H1 (cell line): ENCODE measurements around the gene C19orf25. TPM values are rescaled to one million over a fixed set of nuclear protein-coding genes. Genes with fewer than 3 reads are reported as not detected.
A peak's percentile ranks its signal among the peaks of the same experiment; 100 is the strongest.

Experiments
- CTCF ChIA-PET: fragments of 300-600 bp; sonication (Branson Sonifier 250); formaldehyde crosslinking; loops from one replicate; lab custom pipeline; 2021; ENCODE audit not compliant: partially characterized antibody; lab: Charles Lee
- POLR2A ChIA-PET: fragments of 300-600 bp; sonication (Branson Sonifier 250); formaldehyde crosslinking; loops from one replicate; lab custom pipeline; 2021; ENCODE audit warnings: inconsistent platforms; ENCODE audit not compliant: partially characterized antibody; lab: Charles Lee
- DNase-seq, 2 experiments: peaks; one replicate each; pipeline versions ENCODE4 v3.0.0 to v3.0.0-alpha.2; 2010 to 2022; ENCODE audit warnings: low spot score in 2 of 2, low read depth in 1 of 2, mixed read lengths in 1 of 2
- FAIRE-seq: peaks from 2 replicates; lab custom pipeline; 2011; peaks lifted over from hg19 to GRCh38; lab: Jason Lieb, UNC
- H2AFZ ChIP-seq: 2 replicates; pipeline ENCODE4 v1.8.1; 2012; ENCODE audit warnings: low read length, inconsistent platforms
- H2AK5ac ChIP-seq: 2 replicates; pipeline ENCODE4 v1.6.1; 2013; ENCODE audit warnings: low read depth, low read length
- H2BK120ac ChIP-seq: replicated peaks from 2 replicates; pipeline ENCODE3; 2013; ENCODE audit warnings: low read depth, low read length, inconsistent platforms
- H2BK12ac ChIP-seq: 2 replicates; pipeline ENCODE4 v1.6.1; 2013; ENCODE audit warnings: low read depth, low read length
- H2BK15ac ChIP-seq: 2 replicates; pipeline ENCODE4 v1.6.1; 2013; ENCODE audit warnings: low read length
- H2BK20ac ChIP-seq: 2 replicates; pipeline ENCODE4 v1.6.1; 2013; ENCODE audit warnings: low read length
- H2BK5ac ChIP-seq: 2 replicates; pipeline ENCODE4 v1.6.1; 2013; ENCODE audit warnings: low read depth, low read length
- H3K14ac ChIP-seq: 2 replicates; pipeline ENCODE4 v1.6.1; 2013; ENCODE audit warnings: inconsistent platforms; ENCODE audit not compliant: insufficient read length
- H3K18ac ChIP-seq: 2 replicates; pipeline ENCODE4 v1.6.1; 2013; ENCODE audit warnings: low read length; ENCODE audit errors: extremely low read depth
- H3K23ac ChIP-seq: 2 replicates; pipeline ENCODE4 v1.6.1; 2013; ENCODE audit warnings: inconsistent platforms; ENCODE audit not compliant: insufficient read length
- H3K23me2 ChIP-seq: 2 replicates; pipeline ENCODE4 v1.6.1; 2013; ENCODE audit warnings: low read depth, low read length
- H3K27ac ChIP-seq: 2 replicates; pipeline ENCODE4 v1.6.1; 2011; ENCODE audit warnings: low read depth, low read length, inconsistent platforms
- H3K27me3 ChIP-seq, 4 experiments: replicated peaks in 1 of 4; 1 replicate in 1 of 4; 2 replicates in 3 of 4; pipeline versions ENCODE4 v1.6.1 to v1.8.1; 2011 to 2013; ENCODE audit warnings: low read length in 3 of 4, mild to moderate bottlenecking in 3 of 4, inconsistent platforms in 2 of 4, mixed read lengths in 2 of 4, moderate library complexity in 1 of 4; ENCODE audit not compliant: control insufficient read depth in 3 of 4, insufficient read depth in 3 of 4; ENCODE audit errors: extremely low read depth in 1 of 4
- H3K36me3 ChIP-seq, 4 experiments: 2 replicates each; pipeline versions ENCODE4 v1.6.1 to v1.8.1; 2011 to 2013; ENCODE audit warnings: mild to moderate bottlenecking in 4 of 4, low read length in 3 of 4, moderate library complexity in 2 of 4, control low read depth in 1 of 4, inconsistent platforms in 1 of 4; ENCODE audit not compliant: insufficient read depth in 4 of 4, control insufficient read depth in 2 of 4
- H3K4ac ChIP-seq: replicated peaks from 2 replicates; pipeline ENCODE3; 2013; ENCODE audit warnings: low read length, low read depth, mixed read lengths, inconsistent platforms; ENCODE audit not compliant: insufficient read length
- H3K4me1 ChIP-seq, 4 experiments: replicated peaks in 1 of 4; 1 replicate in 1 of 4; 2 replicates in 3 of 4; pipeline versions ENCODE4 v1.6.1 to v1.8.1; 2011 to 2013; ENCODE audit warnings: low read length in 3 of 4, inconsistent platforms in 2 of 4, mixed read lengths in 1 of 4; ENCODE audit not compliant: insufficient read depth in 4 of 4, control insufficient read depth in 3 of 4
- H3K4me2 ChIP-seq, 2 experiments: 2 replicates each; pipeline versions ENCODE4 v1.6.1 to v1.8.1; 2011 to 2013; ENCODE audit warnings: low read depth in 2 of 2, low read length in 2 of 2, control low read depth in 1 of 2, inconsistent platforms in 1 of 2, mild to moderate bottlenecking in 1 of 2; ENCODE audit not compliant: insufficient read depth in 1 of 2
- H3K4me3 ChIP-seq, 4 experiments: fragments of 200-600, 300-600 bp in 1 of 4; sonication (generic), shearing (Covaris generic), sonication (Bioruptor Twin) in 1 of 4; 2 replicates each; pipeline versions ENCODE4 v1.5.1 to v1.8.1; 2011 to 2016; ENCODE audit warnings: low read length in 4 of 4, low read depth in 3 of 4, control low read depth in 2 of 4, inconsistent platforms in 2 of 4, mild to moderate bottlenecking in 2 of 4, mixed read lengths in 1 of 4, moderate library complexity in 1 of 4; ENCODE audit not compliant: insufficient read depth in 2 of 4; ENCODE audit errors: extremely low read depth in 1 of 4
- H3K56ac ChIP-seq: replicated peaks from 2 replicates; pipeline ENCODE3; 2013; ENCODE audit warnings: low read depth, mild to moderate bottlenecking, mixed read lengths, low read length, inconsistent platforms; ENCODE audit not compliant: insufficient read length
- H3K79me1 ChIP-seq: 2 replicates; pipeline ENCODE4 v1.6.1; 2013; ENCODE audit warnings: low read depth, low read length, control low read depth
- H3K79me2 ChIP-seq, 2 experiments: 2 replicates each; pipeline versions ENCODE4 v1.6.1 to v1.8.1; 2012 to 2013; ENCODE audit warnings: low read length in 2 of 2, mild to moderate bottlenecking in 2 of 2, inconsistent platforms in 1 of 2; ENCODE audit not compliant: insufficient read depth in 2 of 2, control insufficient read depth in 1 of 2
- H3K9ac ChIP-seq, 4 experiments: replicated peaks in 1 of 4; 1 replicate in 1 of 4; 2 replicates in 3 of 4; pipeline versions ENCODE4 v1.6.1 to v1.8.1; 2011 to 2013; ENCODE audit warnings: low read depth in 3 of 4, low read length in 3 of 4, control low read depth in 2 of 4, mild to moderate bottlenecking in 2 of 4, moderate library complexity in 2 of 4, inconsistent platforms in 1 of 4; ENCODE audit errors: extremely low read depth in 1 of 4
- H3K9me3 ChIP-seq, 2 experiments: 2 replicates each; pipeline versions ENCODE4 v1.6.1 to v1.8.1; 2012 to 2013; ENCODE audit warnings: mild to moderate bottlenecking in 2 of 2, moderate library complexity in 2 of 2, control low read depth in 1 of 2, inconsistent platforms in 1 of 2, low read depth in 1 of 2, low read length in 1 of 2, mixed read lengths in 1 of 2; ENCODE audit not compliant: insufficient read depth in 2 of 2
- H4K20me1 ChIP-seq, 2 experiments: replicated peaks in 1 of 2; 2 replicates each; pipeline versions ENCODE3 to v1.8.1; 2011 to 2013; ENCODE audit warnings: inconsistent platforms in 2 of 2, low read length in 2 of 2, mild to moderate bottlenecking in 1 of 2; ENCODE audit not compliant: insufficient read depth in 2 of 2, control insufficient read depth in 1 of 2
- H4K5ac ChIP-seq: 2 replicates; pipeline ENCODE4 v1.6.1; 2013; ENCODE audit warnings: low read length, low read depth, mixed read lengths, inconsistent platforms; ENCODE audit not compliant: insufficient read length
- H4K8ac ChIP-seq: 2 replicates; pipeline ENCODE4 v1.8.0; 2013; ENCODE audit warnings: mild to moderate bottlenecking, moderate library complexity, low read length, inconsistent platforms; ENCODE audit not compliant: insufficient read depth; ENCODE audit errors: extremely low read depth
- H4K91ac ChIP-seq: replicated peaks from 2 replicates; pipeline ENCODE3; 2013; ENCODE audit warnings: low read length, mixed read lengths, inconsistent platforms; ENCODE audit not compliant: insufficient read length
- ATF2 ChIP-seq: IDR thresholded peaks from 2 replicates; pipeline ENCODE4 v1.6.1; 2012; ENCODE audit warnings: low read length, inconsistent platforms
- CHD1 ChIP-seq: IDR thresholded peaks from 2 replicates; pipeline ENCODE4 v1.6.1; 2012; ENCODE audit warnings: low read depth, low read length, improper control_type of control experiment
- GTF2F1 ChIP-seq: IDR thresholded peaks from 2 replicates; pipeline ENCODE4 v1.6.1; 2012; ENCODE audit warnings: low read depth, low read length, improper control_type of control experiment, borderline replicate concordance
- NANOG ChIP-seq: IDR thresholded peaks from 2 replicates; pipeline ENCODE4 v1.6.1; 2011; ENCODE audit warnings: low read length, low read depth, mild to moderate bottlenecking, inconsistent platforms; ENCODE audit not compliant: insufficient read depth, poor library complexity, severe bottlenecking
- PHF8 ChIP-seq: fragments of 200-600 bp; sonication (generic); conservative IDR thresholded peaks from 2 replicates; pipeline ENCODE4 v1.7.1; 2012; ENCODE audit warnings: low read depth, mild to moderate bottlenecking, inconsistent platforms, low read length, moderate library complexity
- POLR2AphosphoS5 ChIP-seq: IDR thresholded peaks from 2 replicates; pipeline ENCODE4 v1.6.1; 2011; ENCODE audit warnings: low read depth, low read length
- RFX5 ChIP-seq: IDR thresholded peaks from 2 replicates; pipeline ENCODE4 v1.6.1; 2011; ENCODE audit warnings: low read depth, low read length, improper control_type of control experiment, borderline replicate concordance
- SAP30 ChIP-seq: fragments of 300-600 bp; sonication (generic); IDR thresholded peaks from 2 replicates; pipeline ENCODE4 v1.7.1; 2012; ENCODE audit warnings: low read length, moderate library complexity, mild to moderate bottlenecking, inconsistent platforms; ENCODE audit not compliant: insufficient read depth, insufficient replicate concordance
- SIN3A ChIP-seq, 2 experiments: IDR thresholded peaks in 1 of 2; conservative IDR thresholded peaks in 1 of 2; 2 replicates each; pipeline ENCODE4 v1.6.1; 2011 to 2012; ENCODE audit warnings: low read length in 2 of 2, improper control_type of control experiment in 1 of 2, low read depth in 1 of 2, mild to moderate bottlenecking in 1 of 2
- SP2 ChIP-seq: IDR thresholded peaks from 2 replicates; pipeline ENCODE4 v1.6.1; 2012; ENCODE audit warnings: mild to moderate bottlenecking, low read length, inconsistent platforms
- ZNF274 ChIP-seq: IDR thresholded peaks from 2 replicates; pipeline ENCODE4 v1.7.0; 2012; ENCODE audit warnings: low read length, borderline replicate concordance; ENCODE audit errors: extremely low read depth
- WGBS, 2 experiments: shearing (Covaris generic) in 1 of 2; methylation state at CpG; one replicate each; pipeline versions ENCODE4 v1.1.6 to v1.1.7; 2013 to 2015; ENCODE audit warnings: low lambda C conversion rate in 2 of 2, mixed read lengths in 2 of 2, inconsistent platforms in 1 of 2, low coverage in 1 of 2, missing lambda C conversion rate in 1 of 2; ENCODE audit not compliant: insufficient replicate concordance in 2 of 2, insufficient coverage in 1 of 2, insufficient read length in 1 of 2; ENCODE audit errors: extremely low coverage in 1 of 2, missing lambda C conversion rate in 1 of 2; 5-methylcytosine and 5-hydroxymethylcytosine counted together
- polyA plus RNA-seq, 7 experiments: library from polyadenylated mRNA; depleted of rRNA in 3 of 7; stranded (reverse) in 5 of 7; unstranded in 2 of 7; fragments of >200 nt in 5 of 7; fragments of 200-250 nt in 2 of 7; gene quantifications; 1 replicate in 5 of 7; 2 replicates in 1 of 7; 4 replicates in 1 of 7; pipeline versions ENCODE4 v1.2.1 to v1.2.3, GENCODE V29; 2011 to 2013; ENCODE audit warnings: missing spikeins in 2 of 7, mixed read lengths in 2 of 7
- total RNA-seq: library from RNA; stranded (reverse); fragmentation: NEBNext Ultra II Directional; extraction: Animal tissue kit (Norgen Biotek cat#: 25700); gene quantifications from 2 replicates; pipeline ENCODE4 v1.2.1, GENCODE V29; 2021

The C19orf25 gene
- total and polyA plus RNA-seq, 2 of the 8 experiments (the other 6 are each of a cell fraction or from before 2014, with no cell fraction given) = 41.3 to 67.4 TPM

- no peak overlapping the region for H3K4ac ChIP-seq
- no peaks in the 10 kb centered on the region for H3K9me3 ChIP-seq
- no peak overlapping the region for H2BK15ac ChIP-seq
- 0 out of 4 replicates have a peak overlapping the region, but pooled peaks of 1 of the 2 experiments have one; percentile 30 for H3K4me2 ChIP-seq
- POLR2A ChIA-PET = interaction anchor here (0.6 to 3.8 kb wide), 13 partner anchors 13 to 175 kb away, joined by 3 to 24 read pairs (median 3); no protein-coding TSS in a partner anchor
- peaks cover 26 to 31% of the 10 kb centered on the region in 2 experiments for H4K20me1 ChIP-seq
- peaks cover 0 to 5% (median 4%) of the 10 kb centered on the region in 4 experiments; a peak in 4 of 7 replicates for H3K4me1 ChIP-seq
- peak overlapping the region in 1 of 4 experiments; percentile 89; a peak in 1 of 8 replicates for H3K4me3 ChIP-seq
- no peak overlapping the region for H3K9ac ChIP-seq
- H2AK5ac ChIP-seq = no peak overlapping the region
- FAIRE-seq = no peak
- no peak overlapping the region for H4K91ac ChIP-seq
- 86% methylated on average over 8 of the region's 8 CpGs; no CpG with 5 or more reads in 1 of the 2 experiments for WGBS, 2 experiments
- no peak overlapping the region for H2AFZ ChIP-seq
- H2BK20ac ChIP-seq = no peak overlapping the region
- no peak overlapping the region for H3K27ac ChIP-seq
- no peak overlapping the region for H4K5ac ChIP-seq
- peaks cover 35 to 59% (median 45%) of the 10 kb centered on the region in 4 experiments for H3K36me3 ChIP-seq
- no peak for DNase-seq
- H3K23ac ChIP-seq = no peak overlapping the region
- no peaks in the 10 kb centered on the region for H3K27me3 ChIP-seq
- no peak overlapping the region for H4K8ac ChIP-seq
- no peak overlapping the region for H2BK120ac ChIP-seq
- H2BK5ac ChIP-seq = no peak overlapping the region
- no peak overlapping the region for H3K56ac ChIP-seq
- no peak overlapping the region for H3K14ac ChIP-seq
- H3K79me1 ChIP-seq = peaks cover 6% of the 10 kb centered on the region
- peaks cover 2 to 24% of the 10 kb centered on the region in 2 experiments; a peak in 3 of 4 replicates for H3K79me2 ChIP-seq
- H3K18ac ChIP-seq = no peak overlapping the region
- peaks cover 3% of the 10 kb centered on the region; the same call in 1 of the 2 replicates for H3K23me2 ChIP-seq
- no peak overlapping the region for H2BK12ac ChIP-seq
- CTCF ChIA-PET = interaction anchor here (0.6 to 2.0 kb wide), 4 partner anchors 11 to 67 kb away, joined by 3 to 8 read pairs (median 5); no protein-coding TSS in a partner anchor
- TF ChIP-seq POLR2AphosphoS5 (no peak), SIN3A (conservative IDR thresholded peaks at IDR 0.05 in 1 of 2, IDR thresholded peaks at IDR 0.05 in 1 of 2; ENCODE audit: low read depth in 1 of 2, low read length in 2 of 2) (no peak), SAP30 (no peak), SP2 (no peak), RFX5 (no peak), PHF8 (no peak), CHD1 (no peak), ATF2 (no peak; the same call in 1 of the 2 replicates), NANOG (no peak), GTF2F1 (no peak), ZNF274 (no peak)
Observed at GRCh38 chr19:1437609-1438008, 41.4 kb downstream of the C19orf25 start.
